CD4-positive, alpha-beta T cell treated with Interleukin-15 for 1 hour (primary cell): ENCODE results near the gene SELENOK.
A peak's percentile ranks its signal among the peaks of the same experiment; 100 is the strongest.

ENCODE experiments used
- DNase-seq: peaks from one replicate; pipeline ENCODE4 v3.0.0-alpha.2; 2020

The SELENOK gene

DNA sequence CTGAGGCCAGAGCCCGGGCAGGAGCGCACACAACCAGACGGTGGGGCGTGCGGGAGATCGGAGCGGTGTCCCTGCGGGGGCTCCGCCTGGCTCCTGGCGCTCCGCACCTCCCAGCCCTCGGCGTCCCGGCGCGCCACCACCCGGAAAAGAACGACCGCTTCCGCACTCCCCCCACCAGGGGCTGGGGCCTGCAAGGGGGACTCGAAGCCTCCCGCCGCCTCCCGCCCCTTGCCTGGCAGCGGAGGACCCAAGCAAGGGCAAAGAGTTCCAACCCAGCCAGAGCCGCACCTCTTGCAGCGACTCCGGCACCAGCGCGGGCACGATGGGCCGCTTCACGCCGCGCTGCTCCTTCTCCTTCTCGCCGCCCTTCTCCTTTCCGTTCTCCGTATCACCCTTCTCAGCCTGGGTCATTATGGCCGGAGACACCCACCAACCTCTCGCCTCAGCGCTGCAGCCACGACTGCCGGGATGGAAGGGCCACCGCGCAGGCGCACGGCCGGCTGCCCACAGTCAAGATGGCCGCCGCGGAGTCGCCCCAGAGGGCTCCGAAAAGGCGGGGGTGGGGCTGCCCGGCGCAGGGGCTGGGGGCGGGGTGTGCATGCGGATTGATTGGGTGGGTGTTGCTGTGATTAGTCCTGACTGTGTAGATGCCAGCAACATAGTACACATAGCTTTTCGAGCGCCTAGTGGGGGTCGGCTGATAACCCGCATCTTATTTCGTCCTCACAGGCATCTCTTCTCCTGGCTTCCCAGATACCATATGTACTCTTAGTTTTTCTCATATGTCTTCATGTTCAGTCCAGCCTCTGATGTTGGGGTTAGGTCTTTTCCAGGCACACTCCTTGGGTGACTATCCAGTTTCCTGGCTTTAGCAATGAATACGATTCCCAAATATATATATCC lies 9.7 kb downstream of the SELENOK start, which contains the start of gene ACTR8:
ACTR8 (minus strand) TSS at position 462 of the 903 bp plus-strand sequence; CDS start at position 411, 51 bp downstream.
- peak; percentile 88 for DNase-seq

DNA sequence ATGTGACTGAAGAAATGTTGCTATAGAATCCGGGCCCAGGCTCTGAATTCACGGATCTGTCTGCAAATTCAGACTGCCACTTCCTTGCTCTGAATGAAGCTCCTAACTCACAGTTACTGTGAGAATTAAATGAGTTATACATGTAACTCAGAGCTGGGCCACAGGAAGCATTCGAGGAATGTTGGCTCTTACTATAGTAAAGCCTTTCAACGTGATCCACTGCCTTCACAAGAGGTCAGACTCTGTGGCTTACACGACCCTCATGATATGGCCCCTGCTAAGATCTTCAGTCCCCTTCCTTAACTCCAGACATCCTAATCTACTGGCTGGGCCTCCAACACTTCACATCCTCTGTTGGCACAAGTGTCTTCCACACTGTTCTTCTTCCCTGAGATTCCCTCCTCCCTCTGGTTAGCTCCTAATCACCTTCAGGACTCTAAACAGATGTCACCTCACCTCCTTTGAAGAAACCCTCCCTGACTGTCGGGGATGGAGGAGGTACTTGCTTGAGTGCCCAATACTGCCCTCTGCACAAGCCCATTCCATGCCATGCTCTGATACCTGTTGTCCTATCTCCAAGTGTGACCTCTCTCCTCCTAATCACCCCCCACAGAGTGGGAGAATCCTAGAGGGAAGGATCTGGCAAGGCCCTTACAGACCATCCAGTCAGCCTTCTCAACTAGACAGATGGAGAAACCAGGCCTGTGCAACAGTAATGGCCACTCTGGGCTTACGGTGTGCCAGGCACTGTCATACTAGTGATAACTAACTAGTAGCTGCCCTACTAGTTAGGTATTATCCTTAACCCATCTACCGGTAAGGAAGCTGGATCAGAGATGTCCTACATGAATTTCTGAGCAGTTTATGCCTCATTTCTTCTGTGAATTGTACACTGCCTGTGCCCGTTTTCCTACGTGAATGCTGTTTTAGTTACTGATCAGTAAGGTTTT lies 11.0 kb downstream of the SELENOK start:
- DNase-seq, result no peak

GRCh38 chr3:53865732-53866499 lies 25.7 kb downstream of the SELENOK start:
- DNase-seq, result no peak

DNA sequence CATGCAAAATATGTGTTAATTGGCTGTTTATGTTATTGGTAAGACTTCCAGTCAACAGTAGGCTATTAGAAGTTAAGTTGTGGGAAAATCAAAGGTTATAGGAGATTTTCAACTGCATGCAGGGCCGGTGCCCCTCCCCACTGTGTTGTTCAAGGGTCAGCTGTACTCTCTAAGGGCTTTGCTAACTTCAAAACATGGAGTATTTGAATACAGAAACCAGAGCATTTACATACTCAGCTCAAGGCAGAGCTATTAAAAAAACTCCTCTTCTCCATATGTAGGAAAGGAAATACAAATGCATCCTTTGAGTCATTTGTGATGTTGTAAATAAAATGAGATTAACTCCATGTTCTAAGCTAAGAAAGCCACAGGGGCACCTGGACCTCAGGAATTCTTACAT lies 28.5 kb downstream of the SELENOK start:
- DNase-seq, result no peak

GRCh38 chr3:53862241-53862640 lies 29.4 kb downstream of the SELENOK start:
- no peak for DNase-seq

DNA sequence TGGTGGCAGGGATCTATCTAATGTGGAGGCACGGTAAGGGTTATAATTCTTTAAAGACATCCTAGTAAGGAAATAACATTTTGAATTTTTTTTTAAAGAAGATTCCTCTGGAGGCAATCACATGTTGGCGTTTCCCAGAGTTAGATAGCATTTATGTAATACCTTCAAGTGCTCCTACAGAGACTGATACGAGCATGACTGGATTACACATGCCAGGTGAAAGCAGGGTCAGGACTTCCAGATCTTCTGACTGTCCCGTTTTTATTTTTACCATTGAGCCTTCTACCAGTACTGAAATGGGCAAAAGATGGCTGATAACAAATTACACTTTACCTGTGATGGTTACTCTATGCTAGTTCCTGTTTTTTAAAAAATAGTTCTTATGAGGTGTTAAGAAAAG lies 31.5 kb downstream of the SELENOK start:
- no peak for DNase-seq

- DNase-seq, result no peak
Measured at GRCh38 chr3:53859178-53859577, 32.5 kb downstream of the SELENOK start.

DNA sequence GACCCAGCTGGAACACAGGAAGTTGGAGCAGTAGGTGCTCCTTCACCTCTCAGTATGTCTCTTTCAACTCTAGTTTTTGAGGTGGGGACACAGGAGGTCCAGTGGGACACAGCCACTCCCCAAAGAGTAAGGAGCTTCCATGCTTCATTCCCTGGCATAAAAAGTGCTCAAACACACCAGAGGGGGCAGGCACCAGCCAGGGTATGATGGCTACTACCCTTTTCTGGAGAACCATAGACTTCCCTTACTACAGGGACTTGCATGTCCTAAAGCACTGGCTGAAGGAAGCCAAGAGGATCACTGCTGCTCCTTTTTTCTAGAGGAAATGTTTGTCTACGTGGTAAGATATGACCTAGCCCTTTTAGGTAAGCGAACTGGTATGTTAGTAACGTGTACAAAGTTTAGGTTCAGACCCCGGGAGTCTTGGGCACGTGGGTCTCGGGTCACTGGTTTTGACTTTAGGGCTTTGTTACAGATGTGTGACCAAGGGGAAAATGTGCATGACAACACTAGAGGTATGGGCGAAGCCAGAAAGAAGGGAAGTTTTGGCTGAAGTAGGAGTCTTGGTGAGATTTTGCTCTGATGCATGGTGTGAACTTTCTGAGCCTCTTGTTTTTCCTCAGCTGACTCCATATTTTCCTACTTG lies 33.4 kb downstream of the SELENOK start:
- DNase-seq, result no peak

GRCh38 chr3:53856964-53857363 lies 34.7 kb downstream of the SELENOK start:
- no peak for DNase-seq

GRCh38 chr3:53850895-53851294 lies 40.8 kb downstream of the SELENOK start:
- no peak for DNase-seq

- no peak for DNase-seq
Measured at GRCh38 chr3:53849916-53850315, 41.7 kb downstream of the SELENOK start.

DNA sequence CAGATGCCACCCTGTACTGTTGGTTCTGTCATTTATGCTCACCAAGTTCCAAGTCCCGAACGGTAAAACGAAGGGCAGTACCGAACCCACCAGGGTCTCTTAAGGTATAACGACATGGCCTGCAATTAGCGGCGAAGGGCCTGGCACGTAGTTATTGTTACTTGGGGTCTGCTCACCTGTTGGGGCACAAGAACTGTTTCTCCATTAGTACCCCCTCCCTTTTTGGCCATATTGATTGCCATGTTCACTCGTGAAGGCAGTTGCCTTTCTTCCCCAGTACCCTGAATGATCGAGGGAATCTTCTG lies 44.9 kb downstream of the SELENOK start:
- DNase-seq, result no peak

DNA sequence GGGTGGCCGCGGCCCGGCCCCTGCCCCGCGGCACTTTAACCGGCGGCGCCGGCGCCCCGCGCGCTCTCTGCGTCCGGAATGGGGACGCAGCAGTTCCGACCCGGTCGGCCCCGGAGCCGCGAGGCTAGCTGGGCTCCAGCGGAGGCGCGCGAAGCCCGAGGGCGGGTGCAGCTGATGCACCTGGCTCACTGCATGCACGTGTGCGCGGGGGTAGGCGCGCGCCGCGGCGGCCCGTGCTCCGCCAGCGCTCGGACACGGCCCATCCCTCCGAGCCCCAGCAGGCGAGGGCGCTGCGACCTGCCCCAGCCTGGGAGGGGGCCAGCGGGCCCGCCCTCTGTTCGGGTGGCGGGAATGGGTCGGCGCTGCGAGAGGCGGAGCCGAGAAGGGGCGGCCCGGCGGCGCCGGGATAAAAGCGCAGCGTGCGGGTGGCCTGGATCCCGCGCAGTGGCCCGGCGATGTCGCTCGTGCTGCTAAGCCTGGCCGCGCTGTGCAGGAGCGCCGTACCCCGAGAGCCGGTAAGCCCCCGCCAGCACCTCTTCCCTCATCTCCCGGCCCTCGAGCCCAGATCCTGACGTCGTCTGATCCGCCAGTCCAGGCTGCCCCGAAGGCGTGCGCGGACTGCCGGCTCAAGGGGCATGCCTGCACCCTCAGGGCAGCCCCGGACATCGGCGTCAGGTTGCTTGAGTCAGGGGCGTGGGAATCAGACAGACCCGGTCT lies 45.4 kb downstream of the SELENOK start, which contains the start of the genes CHDH and IL17RB:
CHDH (minus strand) TSS at position 286 of the 717 bp plus-strand sequence. CDS start 22,411 bp downstream, outside the sequence.
IL17RB (plus strand) TSS at position 435 of the 717 bp plus-strand sequence; CDS start at position 456, 21 bp downstream.
- DNase-seq, result no peak

GRCh38 chr3:53845881-53846133 lies 45.9 kb downstream of the SELENOK start:
- no peak for DNase-seq

DNA sequence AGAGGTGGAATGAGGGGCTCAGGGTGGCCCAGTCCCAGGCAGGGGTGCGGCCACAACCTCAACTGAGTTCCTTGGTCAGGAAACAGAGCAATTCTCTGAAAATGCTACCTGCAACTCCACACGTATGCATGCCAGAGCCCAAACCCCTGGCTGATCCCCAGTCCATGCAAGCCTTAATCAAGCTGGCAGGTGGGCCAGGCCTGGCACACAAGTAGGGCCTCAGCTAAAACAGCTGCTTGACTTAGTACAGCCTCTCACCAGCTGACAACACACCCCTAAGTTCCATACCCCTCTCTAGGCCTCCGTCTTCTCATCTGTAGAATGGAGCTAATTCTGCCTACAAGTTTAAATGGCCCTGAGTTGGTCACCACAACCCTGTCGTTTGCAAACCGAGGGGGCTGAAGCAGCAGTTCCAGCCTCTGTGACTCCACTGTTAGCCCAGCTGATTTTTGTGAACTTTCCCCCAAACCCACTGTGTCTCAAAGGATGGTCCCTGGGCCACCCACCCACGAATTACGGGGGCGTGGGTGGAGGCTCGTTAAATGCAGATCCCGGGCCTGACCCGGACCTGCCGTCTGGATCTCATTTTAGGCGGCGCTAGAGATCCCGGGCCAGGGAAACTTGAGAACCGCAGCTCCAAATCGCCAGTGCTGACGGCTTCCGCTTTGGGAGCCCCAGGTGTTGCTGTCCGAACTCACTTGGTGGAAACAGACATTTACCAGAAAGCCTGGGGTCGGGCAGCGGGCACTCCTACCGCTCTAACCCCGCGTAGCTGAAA lies 46.4 kb downstream of the SELENOK start:
- no peak for DNase-seq

GRCh38 chr3:53844262-53845102 lies 47.2 kb downstream of the SELENOK start:
- no peak for DNase-seq

- no peak for DNase-seq
Measured at GRCh38 chr3:53843195-53844177, 48.2 kb downstream of the SELENOK start.

GRCh38 chr3:53842436-53843194 lies 49.0 kb downstream of the SELENOK start:
- DNase-seq, result no peak
